Hepatocyte (in vitro differentiated cells): ENCODE data around the gene MRPL55. TPM values are rescaled to one million over a fixed set of nuclear protein-coding genes. Genes with fewer than 3 reads are reported as not detected.

ENCODE experiments used
- DNase-seq: peaks from one replicate; pipeline ENCODE4 v3.0.0-alpha.2; 2016; ENCODE audit warnings: low spot score
- H2AFZ ChIP-seq: fragments of 200-600 bp; sonication (generic); 2 replicates; pipeline ENCODE4 v1.6.0; 2016; ENCODE audit warnings: antibody characterized with exemption, mild to moderate bottlenecking
- H3K27ac ChIP-seq: fragments of 200-600 bp; sonication (generic); 2 replicates; pipeline ENCODE4 v1.5.1; 2016; ENCODE audit warnings: mild to moderate bottlenecking
- H3K27me3 ChIP-seq: fragments of 200-600 bp; sonication (generic); 2 replicates; pipeline ENCODE4 v1.6.1; 2016
- H3K36me3 ChIP-seq: fragments of 200-600 bp; sonication (generic); replicated peaks from 2 replicates; pipeline ENCODE4 v1.5.1; 2016; ENCODE audit warnings: low read depth; ENCODE audit not compliant: insufficient read depth
- H3K4me1 ChIP-seq: fragments of 200-600 bp; sonication (generic); 2 replicates; pipeline ENCODE4 v1.5.1; 2016; ENCODE audit warnings: mild to moderate bottlenecking, moderate library complexity; ENCODE audit not compliant: insufficient read depth
- H3K4me2 ChIP-seq: fragments of 200-600 bp; sonication (generic); 2 replicates; pipeline ENCODE4 v1.6.0; 2016
- H3K4me3 ChIP-seq: fragments of 200-600 bp; sonication (generic); 2 replicates; pipeline ENCODE4 v1.5.1; 2016; ENCODE audit warnings: mild to moderate bottlenecking
- H3K79me2 ChIP-seq: fragments of 200-600 bp; sonication (generic); 2 replicates; pipeline ENCODE4 v1.6.0; 2017; ENCODE audit warnings: mild to moderate bottlenecking
- H3K9me2 ChIP-seq: fragments of 200-600 bp; sonication (generic); replicated peaks from 2 replicates; pipeline ENCODE4 v1.6.0; 2017; ENCODE audit warnings: mild to moderate bottlenecking; ENCODE audit not compliant: insufficient read depth
- H3K9me3 ChIP-seq: fragments of 200-600 bp; sonication (generic); 2 replicates; pipeline ENCODE4 v1.5.1; 2016; ENCODE audit warnings: low read depth, mild to moderate bottlenecking
- H4K20me1 ChIP-seq: fragments of 200-600 bp; sonication (generic); 2 replicates; pipeline ENCODE4 v1.6.0; 2016; ENCODE audit warnings: mild to moderate bottlenecking; ENCODE audit not compliant: insufficient read depth, poor library complexity, severe bottlenecking
- EZH2 ChIP-seq: fragments of 200-600 bp; sonication (generic); IDR thresholded peaks from 2 replicates; pipeline ENCODE4 v1.6.1; 2016; ENCODE audit warnings: antibody characterized with exemption, mild to moderate bottlenecking, borderline replicate concordance
- EZH2phosphoT487 ChIP-seq: fragments of 200-600 bp; sonication (generic); IDR thresholded peaks from one replicate; pipeline ENCODE4 v1.6.1; 2018; ENCODE audit warnings: antibody characterized with exemption, mild to moderate bottlenecking, low read depth, moderate library complexity; ENCODE audit not compliant: unreplicated experiment, severe bottlenecking
- WGBS: methylation state at CpG from one replicate; pipeline ENCODE4 v1.1.6; 2016; ENCODE audit warnings: low lambda C conversion rate; ENCODE audit errors: missing lambda C conversion rate; 5-methylcytosine and 5-hydroxymethylcytosine counted together
- polyA plus RNA-seq: library from polyadenylated mRNA; unstranded; fragments of >200 nt; fragmentation: Nextera tagmentation; extraction: Ambion mirVana; gene quantifications from 2 replicates; pipeline ENCODE4 v1.2.1, GENCODE V29; 2016
- total RNA-seq: library from RNA; depleted of rRNA; stranded (reverse); fragments of >200 nt; gene quantifications from 2 replicates; pipeline ENCODE4 v1.2.3, GENCODE V29; 2014
- TF ChIP-seq, protein P1 (sequence below): fragments of 200-600 bp; sonication (generic); IDR thresholded peaks from 2 replicates; pipeline ENCODE4 v1.5.1; 2016; ENCODE audit warnings: antibody characterized with exemption, mild to moderate bottlenecking; ENCODE audit not compliant: poor library complexity

MRPL55 gene
- total and polyA plus RNA-seq, 2 experiments from 2014 or later, result 64.8 to 130 TPM

DNA sequence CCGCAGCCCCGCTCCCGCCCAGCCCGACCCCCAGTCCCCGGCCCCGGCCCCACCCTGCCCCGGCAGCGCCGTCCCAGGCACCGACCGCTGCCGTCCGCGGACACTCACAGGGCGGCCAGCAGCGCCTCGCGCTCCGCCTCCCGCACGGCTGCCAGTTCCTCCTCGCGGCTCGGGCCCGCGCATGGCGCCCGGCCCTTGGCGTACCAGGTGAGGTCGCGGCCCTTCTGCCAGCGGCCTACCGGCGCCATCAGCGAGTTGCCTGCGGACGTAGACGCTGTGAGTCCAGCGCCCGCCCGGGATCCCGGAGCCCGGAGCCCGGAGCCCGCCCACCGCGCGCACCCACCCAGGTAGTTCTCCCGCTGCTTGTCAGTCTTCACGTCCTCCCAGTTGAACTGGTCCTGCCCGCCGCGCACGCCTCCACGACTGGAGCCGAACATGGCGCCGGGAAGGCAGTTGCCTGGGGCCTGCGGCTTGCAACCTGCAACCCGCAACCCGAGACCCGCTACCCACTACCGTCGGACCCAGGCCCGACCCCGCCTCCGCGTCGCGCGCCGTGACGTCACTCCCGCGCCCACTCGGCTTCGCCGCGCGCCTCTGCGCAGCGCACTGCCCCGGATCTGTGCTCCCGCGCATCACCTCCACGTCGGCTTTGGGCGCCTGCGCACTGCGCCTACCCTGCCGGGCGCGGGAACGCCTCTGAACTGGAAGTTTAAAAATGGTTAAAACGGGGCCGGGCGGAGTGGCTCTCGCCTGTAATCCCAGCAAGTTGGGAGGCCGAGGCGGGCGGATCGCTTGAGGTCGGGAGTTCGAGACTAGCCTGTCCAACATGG, 6.1 kb downstream of the MRPL55 start, which contains the start of gene C1orf35:
C1orf35 (minus strand) TSS at position 535 of the 830 bp plus-strand sequence; CDS start at position 437, 98 bp downstream.
- H3K79me2 ChIP-seq, result peaks cover 43% of the 10 kb centered on the region
- H3K9me3 ChIP-seq, result no peaks in the 10 kb centered on the region
- H3K4me3 ChIP-seq, result peak within 1 kb of the TSS; percentile 91
- peak within 1 kb of the TSS; percentile 93 for H3K27ac ChIP-seq
- TF ChIP-seq EZH2phosphoT487, result no peak
- TF ChIP-seq, protein P1, sequence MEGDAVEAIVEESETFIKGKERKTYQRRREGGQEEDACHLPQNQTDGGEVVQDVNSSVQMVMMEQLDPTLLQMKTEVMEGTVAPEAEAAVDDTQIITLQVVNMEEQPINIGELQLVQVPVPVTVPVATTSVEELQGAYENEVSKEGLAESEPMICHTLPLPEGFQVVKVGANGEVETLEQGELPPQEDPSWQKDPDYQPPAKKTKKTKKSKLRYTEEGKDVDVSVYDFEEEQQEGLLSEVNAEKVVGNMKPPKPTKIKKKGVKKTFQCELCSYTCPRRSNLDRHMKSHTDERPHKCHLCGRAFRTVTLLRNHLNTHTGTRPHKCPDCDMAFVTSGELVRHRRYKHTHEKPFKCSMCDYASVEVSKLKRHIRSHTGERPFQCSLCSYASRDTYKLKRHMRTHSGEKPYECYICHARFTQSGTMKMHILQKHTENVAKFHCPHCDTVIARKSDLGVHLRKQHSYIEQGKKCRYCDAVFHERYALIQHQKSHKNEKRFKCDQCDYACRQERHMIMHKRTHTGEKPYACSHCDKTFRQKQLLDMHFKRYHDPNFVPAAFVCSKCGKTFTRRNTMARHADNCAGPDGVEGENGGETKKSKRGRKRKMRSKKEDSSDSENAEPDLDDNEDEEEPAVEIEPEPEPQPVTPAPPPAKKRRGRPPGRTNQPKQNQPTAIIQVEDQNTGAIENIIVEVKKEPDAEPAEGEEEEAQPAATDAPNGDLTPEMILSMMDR, result no peak
- TF ChIP-seq EZH2, result no peak
- H2AFZ ChIP-seq, result peak within 1 kb of the TSS; percentile 92
- no peaks in the 10 kb centered on the region for H3K9me2 ChIP-seq
- under 1% methylated on average over 81 of the region's 104 CpGs for WGBS
- peak within 1 kb of the TSS; percentile 99 for H3K4me2 ChIP-seq
- peaks cover 39% of the 10 kb centered on the region for H4K20me1 ChIP-seq
- no peaks in the 10 kb centered on the region for H3K27me3 ChIP-seq
- H3K4me1 ChIP-seq, result peaks cover 9% of the 10 kb centered on the region
- no peaks in the 10 kb centered on the region for H3K36me3 ChIP-seq
- DNase-seq, result peak; percentile 98

DNA sequence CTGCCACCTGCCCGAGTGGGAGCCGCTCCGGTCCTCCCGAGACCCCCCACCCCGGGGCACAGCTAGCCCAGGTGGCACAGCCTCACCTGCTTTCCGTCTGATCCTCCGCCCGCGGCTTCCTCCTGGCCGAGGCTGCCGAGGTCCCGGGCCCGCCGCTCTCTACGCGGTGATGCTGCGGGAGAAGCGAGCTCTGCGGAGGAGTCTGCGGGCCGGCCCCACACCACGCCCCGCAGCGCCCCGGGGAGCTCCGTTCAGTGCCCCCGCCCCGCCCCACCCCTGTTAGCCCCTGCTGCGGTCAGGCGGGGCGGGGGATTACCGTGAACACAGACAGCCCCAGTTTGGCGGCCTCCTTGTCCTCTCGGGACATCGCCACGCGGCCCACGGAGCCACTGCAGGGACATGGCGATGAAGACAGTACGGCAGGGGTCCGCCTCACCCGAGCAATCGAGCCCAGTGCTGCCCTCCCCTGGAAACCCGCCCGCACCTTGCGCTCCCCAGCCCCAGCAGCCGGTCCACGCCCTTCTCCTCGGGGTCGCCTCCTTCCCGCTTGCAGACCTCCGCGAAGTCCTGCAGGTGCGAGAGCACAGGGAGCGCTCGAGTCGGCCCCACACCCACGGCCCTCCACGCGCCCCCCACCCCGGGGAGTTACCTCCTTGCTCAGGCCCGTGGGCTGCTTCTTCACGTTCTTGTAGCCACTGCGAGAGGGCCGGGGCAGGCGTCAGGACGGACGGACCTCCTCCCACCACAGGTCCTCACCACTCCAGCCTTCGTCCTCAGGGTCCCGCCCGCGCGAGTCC, 6.9 kb downstream of the MRPL55 start:
- DNase-seq, result peak; percentile 75
- H3K36me3 ChIP-seq, result no peaks in the 10 kb centered on the region

DNA sequence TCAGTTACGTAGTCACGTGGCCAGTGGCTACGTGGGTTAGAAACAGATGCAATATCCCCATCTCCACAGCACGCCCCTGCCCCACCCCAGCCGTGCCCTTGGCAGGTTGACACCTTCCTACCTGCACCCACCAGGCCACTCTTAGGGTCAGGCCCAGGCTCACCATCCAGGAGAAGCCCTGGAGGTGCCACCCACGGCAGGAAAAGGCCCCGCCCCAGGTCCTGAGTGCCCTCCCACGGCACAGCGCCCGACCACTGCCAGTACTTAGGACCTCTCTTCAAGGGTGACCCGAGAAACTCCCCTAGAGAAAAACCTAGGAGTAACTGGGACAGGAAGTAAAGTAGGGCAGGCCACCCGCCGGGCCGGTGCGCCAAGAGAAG, 7.5 kb downstream of the MRPL55 start:
- H4K20me1 ChIP-seq, result peaks cover 53% of the 10 kb centered on the region

More for the DNA sequence above, 6.9 kb downstream of the MRPL55 start:
- Histone ChIP-seq H3K27ac (peak overlapping the region; percentile 93), H4K20me1 (peaks cover 47% of the 10 kb centered on the region), H3K4me2 (peak overlapping the region; percentile 99), H3K27me3 (no peaks in the 10 kb centered on the region), H3K9me2 (no peaks in the 10 kb centered on the region), H2AFZ (peak overlapping the region; percentile 92), H3K4me3 (peak overlapping the region; percentile 91), H3K4me1 (peaks cover 9% of the 10 kb centered on the region), H3K9me3 (no peaks in the 10 kb centered on the region), H3K79me2 (peaks cover 48% of the 10 kb centered on the region)
- WGBS, result 12% methylated on average over 51 of the region's 73 CpGs
- TF ChIP-seq, protein P1, result peak; percentile 36
- TF ChIP-seq EZH2phosphoT487, result no peak

More for the DNA sequence above, 7.5 kb downstream of the MRPL55 start:
- Histone ChIP-seq H2AFZ (no peak overlapping the region), H3K36me3 (no peaks in the 10 kb centered on the region), H3K4me2 (peak overlapping the region; percentile 99), H3K79me2 (peaks cover 54% of the 10 kb centered on the region), H3K27ac (peak overlapping the region; percentile 93), H3K9me2 (no peaks in the 10 kb centered on the region), H3K9me3 (no peaks in the 10 kb centered on the region), H3K27me3 (no peaks in the 10 kb centered on the region), H3K4me3 (peak overlapping the region; percentile 91), H3K4me1 (peaks cover 9% of the 10 kb centered on the region)
- no peak for DNase-seq
- TF ChIP-seq EZH2phosphoT487 (no peak), EZH2 (no peak)
- TF ChIP-seq, protein P1, result no peak
- 72% methylated on average over 15 of the region's 15 CpGs for WGBS
